GM18858 (cell line): ENCODE results near the gene NHERF1.
A peak's percentile ranks its signal among the peaks of the same experiment; 100 is the strongest.

Experiments
- ATAC-seq: cut with Tn5 transposase; IDR thresholded peaks from one replicate; pipeline ENCODE4 v1.9.1; 2021; ENCODE audit not compliant: unreplicated experiment

Gene NHERF1

GRCh38 chr17:74767111-74767516 is 18.7 kb downstream of the NHERF1 start:
- no peak for ATAC-seq

GRCh38 chr17:74768069-74768762 is 19.8 kb downstream of the NHERF1 start:
- ATAC-seq = no peak

GRCh38 chr17:74768763-74769114 is 20.3 kb downstream of the NHERF1 start:
- ATAC-seq = no peak

GRCh38 chr17:74769266-74769855 is 20.9 kb downstream of the NHERF1 start:
- no peak for ATAC-seq

GRCh38 chr17:74769856-74770497 is 21.5 kb downstream of the NHERF1 start:
- ATAC-seq = no peak

- no peak for ATAC-seq
Observed at GRCh38 chr17:74770498-74771318, 22.3 kb downstream of the NHERF1 start.

- no peak for ATAC-seq
Observed at GRCh38 chr17:74771319-74771914, 23.0 kb downstream of the NHERF1 start.

- no peak for ATAC-seq
Observed at GRCh38 chr17:74772053-74772452, 23.6 kb downstream of the NHERF1 start.

- ATAC-seq = no peak
Observed at GRCh38 chr17:74773414-74773813, 25.0 kb downstream of the NHERF1 start.

- no peak for ATAC-seq
Observed at GRCh38 chr17:74773871-74774286, 25.5 kb downstream of the NHERF1 start.

GRCh38 chr17:74775409-74776043 is 27.1 kb downstream of the NHERF1 start:
- ATAC-seq = no peak

- ATAC-seq = peak; percentile 58
Observed at GRCh38 chr17:74776044-74776962, 27.9 kb downstream of the NHERF1 start, which contains the start of gene NAT9. Gene NAT9, minus strand, starts transcription at chr17:74776345. Its CDS starts 647 bp downstream, at chr17:74775698.

GRCh38 chr17:74776990-74777389 is 28.6 kb downstream of the NHERF1 start:
- ATAC-seq = no peak

GRCh38 chr17:74777901-74778515 is 29.6 kb downstream of the NHERF1 start:
- no peak for ATAC-seq

GRCh38 chr17:74778960-74779359 is 30.5 kb downstream of the NHERF1 start:
- ATAC-seq = no peak

GRCh38 chr17:74779501-74779900 is 31.1 kb downstream of the NHERF1 start:
- no peak for ATAC-seq

GRCh38 chr17:74779948-74780400 is 31.5 kb downstream of the NHERF1 start:
- ATAC-seq = peak; percentile 44

- ATAC-seq = no peak
Observed at GRCh38 chr17:74780443-74781238, 32.2 kb downstream of the NHERF1 start.
